HEK293 (cell line): ENCODE results near the gene WNT9B.

ENCODE experiments used
- CTCF ChIP-seq: fragments of 450-650 bp; formaldehyde crosslinking; IDR thresholded peaks from 2 replicates; pipeline ENCODE4 v1.5.1; 2016; ENCODE audit warnings: missing biosample characterization, missing genetic modification characterization
- REST ChIP-seq: fragments of 450-650 bp; formaldehyde crosslinking; IDR thresholded peaks from 2 replicates; pipeline ENCODE4 v1.5.1; 2016; ENCODE audit warnings: missing biosample characterization, missing genetic modification characterization
- ZNF391 ChIP-seq: fragments of 450-650 bp; formaldehyde crosslinking; IDR thresholded peaks from 2 replicates; pipeline ENCODE4 v1.5.1; 2016; ENCODE audit warnings: low read depth, missing biosample characterization, missing genetic modification characterization, borderline replicate concordance
- ZNF626 ChIP-seq: fragments of 450-650 bp; sonication (Bioruptor Pico); formaldehyde crosslinking; IDR thresholded peaks from 2 replicates; pipeline ENCODE4 v1.5.1; 2018; ENCODE audit warnings: missing biosample characterization, missing genetic modification characterization, inconsistent platforms

GRCh38 chr17:46862949-46863348, 11.6 kb downstream of the WNT9B start:
- TF ChIP-seq CTCF (tag by site-specific recombination), result no peak
- no peak for TF ChIP-seq ZNF391 (tag by site-specific recombination)
- TF ChIP-seq REST (tag by site-specific recombination), result no peak
- TF ChIP-seq ZNF626 (tag by site-specific recombination), result no peak
